Keratinocyte (primary cell): ENCODE data around the gene TAF11L3. TPM values are rescaled to one million over a fixed set of nuclear protein-coding genes. Genes with fewer than 3 reads are reported as not detected.
"Not testable (repeated sequence)": the region's sequence is repeated elsewhere in the genome, so short reads cannot be mapped to it uniquely, and the experiment has no call there.

Experiments
- DNase-seq: peaks from one replicate; pipeline ENCODE4 v3.0.0-alpha.2; 2011; ENCODE audit warnings: low read depth, missing footprints, low spot score
- FAIRE-seq: peaks from 2 replicates; lab custom pipeline; 2011; peaks lifted over from hg19 to GRCh38; lab: Jason Lieb, UNC
- H2AFZ ChIP-seq: 2 replicates; pipeline ENCODE4 v1.6.0; 2012; ENCODE audit warnings: low read length, control low read depth, inconsistent platforms; ENCODE audit not compliant: control insufficient read depth
- H3K27ac ChIP-seq: 2 replicates; pipeline ENCODE4 v1.5.1; 2011; ENCODE audit warnings: low read length; ENCODE audit not compliant: control insufficient read depth, insufficient read depth
- H3K27me3 ChIP-seq: 3 replicates; pipeline ENCODE4 v1.6.0; 2011; ENCODE audit warnings: low read length; ENCODE audit not compliant: control insufficient read depth, insufficient read depth; ENCODE audit errors: extremely low read depth
- H3K36me3 ChIP-seq, 2 experiments: 2 replicates in 1 of 2; 3 replicates in 1 of 2; pipeline ENCODE4 v1.5.1; 2011; ENCODE audit warnings: low read length in 2 of 2, mild to moderate bottlenecking in 1 of 2; ENCODE audit not compliant: control insufficient read depth in 2 of 2, insufficient read depth in 2 of 2; ENCODE audit errors: extremely low read depth in 1 of 2
- H3K4me1 ChIP-seq: 3 replicates; pipeline ENCODE4 v1.5.1; 2011; ENCODE audit warnings: low read length; ENCODE audit not compliant: control insufficient read depth, insufficient read depth; ENCODE audit errors: extremely low read depth
- H3K4me2 ChIP-seq: 3 replicates; pipeline ENCODE4 v1.6.0; 2011; ENCODE audit warnings: low read depth, low read length; ENCODE audit not compliant: control insufficient read depth, insufficient read depth; ENCODE audit errors: extremely low read depth
- H3K4me3 ChIP-seq, 3 experiments: fragments of 200-600 bp in 1 of 3; sonication (generic) in 1 of 3; 2 replicates in 2 of 3; 3 replicates in 1 of 3; pipeline ENCODE4 v1.5.1; 2011 to 2016; ENCODE audit warnings: low read length in 3 of 3, mild to moderate bottlenecking in 3 of 3, control low read depth in 2 of 3, inconsistent platforms in 1 of 3, low read depth in 1 of 3, mixed read lengths in 1 of 3, mixed run types in 1 of 3, moderate library complexity in 1 of 3; ENCODE audit not compliant: control insufficient read depth in 2 of 3, insufficient read depth in 2 of 3; ENCODE audit errors: extremely low read depth in 1 of 3
- H3K79me2 ChIP-seq: 2 replicates; pipeline ENCODE4 v1.6.0; 2012; ENCODE audit warnings: low read length; ENCODE audit not compliant: control insufficient read depth, insufficient read depth
- H3K9ac ChIP-seq: 3 replicates; pipeline ENCODE4 v1.6.0; 2011; ENCODE audit warnings: low read length; ENCODE audit not compliant: control insufficient read depth, insufficient read depth; ENCODE audit errors: extremely low read depth
- H3K9me1 ChIP-seq: 3 replicates; pipeline ENCODE4 v1.6.0; 2011; ENCODE audit warnings: low read length; ENCODE audit not compliant: control insufficient read depth, insufficient read depth; ENCODE audit errors: extremely low read depth
- H3K9me3 ChIP-seq: 2 replicates; pipeline ENCODE4 v1.5.1; 2012; ENCODE audit warnings: low read depth, low read length; ENCODE audit not compliant: control insufficient read depth
- H4K20me1 ChIP-seq: 3 replicates; pipeline ENCODE4 v1.6.0; 2011; ENCODE audit warnings: low read length; ENCODE audit not compliant: control insufficient read depth, insufficient read depth; ENCODE audit errors: extremely low read depth
- dilution Hi-C: fragments of 300-500 bp; cut with MboI; formaldehyde crosslinking; loops from one replicate; pipeline ENCODE4 v1.7.0; 2020; ENCODE audit warnings: low sequenced_read_pairs; ENCODE audit not compliant: extremely low pct_ligation_motif_present
- polyA plus RNA-seq, 5 experiments: library from polyadenylated mRNA; depleted of rRNA in 3 of 5; stranded (reverse) in 3 of 5; stranded (forward) in 1 of 5; unstranded in 1 of 5; fragments of >200 nt; gene quantifications; 1 replicate in 1 of 5; 2 replicates in 3 of 5; 3 replicates in 1 of 5; pipeline versions ENCODE4 v1.2.1 to v1.2.3, GENCODE V29; 2011 to 2012; ENCODE audit warnings: missing spikeins in 2 of 5, low read depth in 1 of 5, low replicate concordance in 1 of 5

The TAF11L3 gene
- polyA plus RNA-seq, 1 donor (not counting 4 experiments of a cell fraction or from before 2014, with no cell fraction given) = not detected

GRCh38 chr5:17519508-17519907, 1.3 kb downstream of the TAF11L3 start:
- H3K9ac ChIP-seq, H3K27me3 ChIP-seq, DNase-seq, H3K4me1 ChIP-seq, H3K27ac ChIP-seq, H3K36me3 ChIP-seq, H2AFZ ChIP-seq, H3K79me2 ChIP-seq, H3K4me2 ChIP-seq, H4K20me1 ChIP-seq, H3K9me3 ChIP-seq, FAIRE-seq, H3K4me3 ChIP-seq, dilution Hi-C loops, H3K9me1 ChIP-seq: not testable (repeated sequence)

GRCh38 chr5:17521501-17521900, 3.3 kb downstream of the TAF11L3 start, which contains the start of gene TAF11L4:
Gene TAF11L4 (plus strand): TSS chr5:17521801.
- H3K4me3 ChIP-seq, H3K79me2 ChIP-seq, H3K36me3 ChIP-seq, H3K27me3 ChIP-seq, H3K9me1 ChIP-seq, H4K20me1 ChIP-seq, dilution Hi-C loops, H3K9ac ChIP-seq, FAIRE-seq, H3K9me3 ChIP-seq, H3K4me2 ChIP-seq, DNase-seq, H2AFZ ChIP-seq, H3K27ac ChIP-seq, H3K4me1 ChIP-seq: not testable (repeated sequence)

GRCh38 chr5:17524935-17525334, 6.8 kb downstream of the TAF11L3 start, which contains the start of gene TAF11L5:
Gene TAF11L5 (plus strand): TSS chr5:17525235.
- DNase-seq, H4K20me1 ChIP-seq, H3K79me2 ChIP-seq, H3K4me2 ChIP-seq, H2AFZ ChIP-seq, H3K9me1 ChIP-seq, H3K4me3 ChIP-seq, H3K9me3 ChIP-seq, FAIRE-seq, H3K4me1 ChIP-seq, H3K27me3 ChIP-seq, H3K27ac ChIP-seq, H3K9ac ChIP-seq, H3K36me3 ChIP-seq, dilution Hi-C loops: not testable (repeated sequence)

- DNase-seq, H3K9me1 ChIP-seq, dilution Hi-C loops, H2AFZ ChIP-seq, FAIRE-seq, H3K27me3 ChIP-seq, H3K9ac ChIP-seq, H4K20me1 ChIP-seq, H3K4me3 ChIP-seq, H3K4me1 ChIP-seq, H3K27ac ChIP-seq, H3K36me3 ChIP-seq, H3K4me2 ChIP-seq, H3K9me3 ChIP-seq, H3K79me2 ChIP-seq: not testable (repeated sequence)
Observed at GRCh38 chr5:17526504-17526903, 8.3 kb downstream of the TAF11L3 start.

GRCh38 chr5:17528369-17528768, 10.2 kb downstream of the TAF11L3 start, which contains the start of gene TAF11L6:
Gene TAF11L6 (plus strand): TSS chr5:17528669.
- not testable (repeated sequence) for FAIRE-seq

More at GRCh38 chr5:17528369-17528768, 10.2 kb downstream of the TAF11L3 start, which contains the start of gene TAF11L6:
- H3K79me2 ChIP-seq, dilution Hi-C loops, H3K9ac ChIP-seq, H3K4me2 ChIP-seq, H3K9me3 ChIP-seq, H3K9me1 ChIP-seq, H3K4me3 ChIP-seq, H3K27me3 ChIP-seq, H3K4me1 ChIP-seq, H4K20me1 ChIP-seq, H3K27ac ChIP-seq, DNase-seq, H2AFZ ChIP-seq, H3K36me3 ChIP-seq: not testable (repeated sequence)
